Endothelial cell (in vitro differentiated cells): ENCODE measurements around the gene RNF144B. TPM values are rescaled to one million over a fixed set of nuclear protein-coding genes. Genes with fewer than 3 reads are reported as not detected.
"Not testable (repeated sequence)": the region's sequence is repeated elsewhere in the genome, so short reads cannot be mapped to it uniquely, and the experiment has no call there.

ENCODE experiments used
- DNase-seq: peaks from one replicate; pipeline ENCODE4 v3.0.0; 2021; ENCODE audit warnings: low spot score
- H3K27ac Mint-ChIP-seq: one replicate; pipeline ENCODE4 v1.8.0; 2021; ENCODE audit warnings: mixed read lengths, inconsistent platforms; ENCODE audit not compliant: unreplicated experiment
- H3K27me3 Mint-ChIP-seq: one replicate; pipeline ENCODE4 v1.8.0; 2021; ENCODE audit warnings: mild to moderate bottlenecking, moderate library complexity, mixed read lengths, inconsistent platforms; ENCODE audit not compliant: unreplicated experiment
- H3K36me3 Mint-ChIP-seq: one replicate; pipeline ENCODE4 v1.8.0; 2021; ENCODE audit warnings: mild to moderate bottlenecking, low read depth, mixed read lengths, inconsistent platforms; ENCODE audit not compliant: unreplicated experiment
- H3K4me1 Mint-ChIP-seq: one replicate; pipeline ENCODE4 v1.8.0; 2021; ENCODE audit warnings: mild to moderate bottlenecking, mixed read lengths, inconsistent platforms; ENCODE audit not compliant: unreplicated experiment
- H3K4me3 Mint-ChIP-seq: one replicate; pipeline ENCODE4 v1.8.0; 2021; ENCODE audit warnings: mild to moderate bottlenecking, mixed read lengths, inconsistent platforms; ENCODE audit not compliant: unreplicated experiment
- H3K9me3 Mint-ChIP-seq: one replicate; pipeline ENCODE4 v1.8.0; 2021; ENCODE audit warnings: mixed read lengths, inconsistent platforms; ENCODE audit not compliant: unreplicated experiment
- CTCF ChIP-seq: fragments of 200-600 bp; sonication (generic); IDR thresholded peaks from one replicate; pipeline ENCODE4 v1.5.0; 2021; ENCODE audit warnings: antibody characterized with exemption; ENCODE audit not compliant: unreplicated experiment
- total RNA-seq: library from RNA; stranded (reverse); fragmentation: NEBNext Ultra II Directional; extraction: Animal tissue kit (Norgen Biotek cat#: 25700); gene quantifications from one replicate; pipeline ENCODE4 v1.2.1, GENCODE V29; 2021; ENCODE audit not compliant: unreplicated experiment

Gene RNF144B
- total RNA-seq, 1 donor from 2014 or later: 23.2 TPM

GRCh38 chr6:18360188-18360587 lies 27.0 kb upstream of the RNF144B start:
- H3K4me1 Mint-ChIP-seq: no peaks in the 10 kb centered on the region
- DNase-seq: no peak
- peaks cover 6% of the 10 kb centered on the region for H3K36me3 Mint-ChIP-seq
- no peak overlapping the region for H3K4me3 Mint-ChIP-seq
- no peak for TF ChIP-seq CTCF
- no peak overlapping the region for H3K27ac Mint-ChIP-seq
- H3K27me3 Mint-ChIP-seq: no peaks in the 10 kb centered on the region
- H3K9me3 Mint-ChIP-seq: peaks cover 7% of the 10 kb centered on the region

DNA sequence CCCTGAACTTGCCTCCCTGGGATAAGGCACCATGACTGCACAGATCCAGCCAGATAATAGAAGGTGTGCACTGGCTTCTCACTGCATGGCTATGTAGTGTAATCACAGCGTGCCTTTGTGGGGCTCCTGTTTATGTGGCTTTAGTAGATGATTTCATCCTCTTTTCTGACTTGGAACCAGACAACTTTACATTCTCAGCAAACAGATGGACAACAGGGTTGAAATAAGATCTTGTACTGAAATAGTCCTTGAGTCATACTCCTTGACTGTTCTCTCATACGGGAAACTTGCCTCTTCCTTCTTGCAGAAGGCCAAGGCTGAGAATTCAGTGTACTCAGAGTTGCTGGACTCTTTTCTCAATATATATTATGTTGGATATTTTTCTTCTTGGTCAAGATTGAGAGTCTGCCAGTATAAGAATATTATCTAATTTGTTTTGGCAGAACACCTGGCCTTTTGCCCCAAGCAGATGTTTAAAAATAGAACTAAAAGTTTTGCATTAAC lies 25.0 kb upstream of the RNF144B start:
- no peak for TF ChIP-seq CTCF
- Mint-ChIP-seq H3K9me3 (peaks cover 7% of the 10 kb centered on the region), H3K27me3 (peaks cover 2% of the 10 kb centered on the region), H3K36me3 (peaks cover 12% of the 10 kb centered on the region), H3K27ac (no peak overlapping the region), H3K4me1 (no peaks in the 10 kb centered on the region), H3K4me3 (no peak overlapping the region)
- DNase-seq: no peak

GRCh38 chr6:18363746-18364145 lies 23.4 kb upstream of the RNF144B start:
- peaks cover 6% of the 10 kb centered on the region for H3K36me3 Mint-ChIP-seq
- H3K27me3 Mint-ChIP-seq: peaks cover 2% of the 10 kb centered on the region
- H3K27ac Mint-ChIP-seq: no peak overlapping the region
- H3K4me1 Mint-ChIP-seq: no peaks in the 10 kb centered on the region
- H3K4me3 Mint-ChIP-seq: no peak overlapping the region
- no peak for TF ChIP-seq CTCF
- H3K9me3 Mint-ChIP-seq: no peaks in the 10 kb centered on the region
- DNase-seq: no peak

- not testable (repeated sequence) for H3K36me3 Mint-ChIP-seq, H3K4me1 Mint-ChIP-seq, H3K27me3 Mint-ChIP-seq, DNase-seq, H3K27ac Mint-ChIP-seq, H3K4me3 Mint-ChIP-seq, H3K9me3 Mint-ChIP-seq
These were observed 22.6 kb upstream of the RNF144B start for GRCh38 chr6:18364561-18364960.

GRCh38 chr6:18367371-18367770 lies 19.8 kb upstream of the RNF144B start:
- DNase-seq: no peak
- Mint-ChIP-seq H3K4me3 (no peak overlapping the region), H3K36me3 (peaks cover 6% of the 10 kb centered on the region), H3K4me1 (no peaks in the 10 kb centered on the region), H3K27me3 (peaks cover 2% of the 10 kb centered on the region), H3K9me3 (no peaks in the 10 kb centered on the region), H3K27ac (no peak overlapping the region)
- no peak for TF ChIP-seq CTCF
